GM23338 (cell line): ENCODE results near the gene SMIM5. TPM values are rescaled to one million over a fixed set of nuclear protein-coding genes. Genes with fewer than 3 reads are reported as not detected.

Experiments used
- CREB1 ChIP-seq: fragments of 250-450 bp; sonication (Bioruptor Pico); IDR thresholded peaks from 2 replicates; pipeline ENCODE4 v1.5.0; 2020; ENCODE audit warnings: low read depth, mild to moderate bottlenecking, moderate library complexity
- POLR2AphosphoS5 ChIP-seq: IDR thresholded peaks from 2 replicates; pipeline ENCODE4 v1.6.1; 2016; ENCODE audit warnings: antibody characterized with exemption, low read depth
- STAT1 ChIP-seq: IDR thresholded peaks from one replicate; pipeline ENCODE4 v1.6.1; 2016; ENCODE audit warnings: antibody characterized with exemption; ENCODE audit not compliant: unreplicated experiment
- ZNF114 ChIP-seq: fragments of 250-450 bp; sonication (Bioruptor Pico); IDR thresholded peaks from 2 replicates; pipeline ENCODE4 v1.5.0; 2020; ENCODE audit warnings: mild to moderate bottlenecking, moderate library complexity
- ZNF331 ChIP-seq: fragments of 250-450 bp; sonication (Bioruptor Pico); IDR thresholded peaks from 2 replicates; pipeline ENCODE4 v1.5.0; 2020; ENCODE audit warnings: low read depth, mild to moderate bottlenecking, moderate library complexity
- polyA plus RNA-seq: library from polyadenylated mRNA; unstranded; fragments of >200 nt; fragmentation: Nextera tagmentation; extraction: Ambion mirVana; gene quantifications from 2 replicates; pipeline ENCODE4 v1.2.1, GENCODE V29; 2016
- total RNA-seq: library from RNA; depleted of rRNA; stranded (reverse); fragments of >200 nt; shearing (Covaris generic); gene quantifications from 2 replicates; pipeline ENCODE4 v1.2.3, GENCODE V29; 2014
- TF ChIP-seq, protein P1 (sequence below): fragments of 250-450 bp; sonication (Bioruptor Pico); IDR thresholded peaks from 2 replicates; pipeline ENCODE4 v1.5.0; 2020; ENCODE audit warnings: mild to moderate bottlenecking, moderate library complexity
- TF ChIP-seq, protein P2 (sequence below): IDR thresholded peaks from 2 replicates; pipeline ENCODE4 v1.6.1; 2016; ENCODE audit warnings: antibody characterized with exemption
- TF ChIP-seq, protein P3 (sequence below): IDR thresholded peaks from one replicate; pipeline ENCODE4 v1.6.1; 2018; ENCODE audit warnings: antibody characterized with exemption; ENCODE audit not compliant: unreplicated experiment

Gene SMIM5
- total and polyA plus RNA-seq, 2 experiments from 2014 or later: 0.16 TPM; not detected in 1

DNA sequence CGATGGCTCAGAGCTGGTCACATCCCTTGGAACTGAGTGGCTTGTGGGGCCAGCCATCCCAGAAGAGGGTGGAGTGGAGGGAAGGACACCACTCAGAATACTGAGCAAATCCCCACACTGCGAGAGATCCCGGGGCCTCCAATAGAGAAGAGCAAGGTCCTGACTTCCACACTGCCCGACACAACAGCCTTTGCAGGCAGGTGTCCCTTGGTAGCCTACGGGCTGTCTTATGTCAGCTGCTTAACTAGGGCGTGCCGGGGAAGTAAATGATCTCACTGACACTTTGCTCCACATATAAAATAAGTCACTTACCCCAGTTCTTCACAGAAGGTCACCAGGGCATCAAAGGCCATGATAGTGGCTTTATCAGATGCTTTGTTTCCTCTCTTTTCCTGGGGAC, 17.6 kb downstream of the SMIM5 start (continued):
- TF ChIP-seq, protein P1, sequence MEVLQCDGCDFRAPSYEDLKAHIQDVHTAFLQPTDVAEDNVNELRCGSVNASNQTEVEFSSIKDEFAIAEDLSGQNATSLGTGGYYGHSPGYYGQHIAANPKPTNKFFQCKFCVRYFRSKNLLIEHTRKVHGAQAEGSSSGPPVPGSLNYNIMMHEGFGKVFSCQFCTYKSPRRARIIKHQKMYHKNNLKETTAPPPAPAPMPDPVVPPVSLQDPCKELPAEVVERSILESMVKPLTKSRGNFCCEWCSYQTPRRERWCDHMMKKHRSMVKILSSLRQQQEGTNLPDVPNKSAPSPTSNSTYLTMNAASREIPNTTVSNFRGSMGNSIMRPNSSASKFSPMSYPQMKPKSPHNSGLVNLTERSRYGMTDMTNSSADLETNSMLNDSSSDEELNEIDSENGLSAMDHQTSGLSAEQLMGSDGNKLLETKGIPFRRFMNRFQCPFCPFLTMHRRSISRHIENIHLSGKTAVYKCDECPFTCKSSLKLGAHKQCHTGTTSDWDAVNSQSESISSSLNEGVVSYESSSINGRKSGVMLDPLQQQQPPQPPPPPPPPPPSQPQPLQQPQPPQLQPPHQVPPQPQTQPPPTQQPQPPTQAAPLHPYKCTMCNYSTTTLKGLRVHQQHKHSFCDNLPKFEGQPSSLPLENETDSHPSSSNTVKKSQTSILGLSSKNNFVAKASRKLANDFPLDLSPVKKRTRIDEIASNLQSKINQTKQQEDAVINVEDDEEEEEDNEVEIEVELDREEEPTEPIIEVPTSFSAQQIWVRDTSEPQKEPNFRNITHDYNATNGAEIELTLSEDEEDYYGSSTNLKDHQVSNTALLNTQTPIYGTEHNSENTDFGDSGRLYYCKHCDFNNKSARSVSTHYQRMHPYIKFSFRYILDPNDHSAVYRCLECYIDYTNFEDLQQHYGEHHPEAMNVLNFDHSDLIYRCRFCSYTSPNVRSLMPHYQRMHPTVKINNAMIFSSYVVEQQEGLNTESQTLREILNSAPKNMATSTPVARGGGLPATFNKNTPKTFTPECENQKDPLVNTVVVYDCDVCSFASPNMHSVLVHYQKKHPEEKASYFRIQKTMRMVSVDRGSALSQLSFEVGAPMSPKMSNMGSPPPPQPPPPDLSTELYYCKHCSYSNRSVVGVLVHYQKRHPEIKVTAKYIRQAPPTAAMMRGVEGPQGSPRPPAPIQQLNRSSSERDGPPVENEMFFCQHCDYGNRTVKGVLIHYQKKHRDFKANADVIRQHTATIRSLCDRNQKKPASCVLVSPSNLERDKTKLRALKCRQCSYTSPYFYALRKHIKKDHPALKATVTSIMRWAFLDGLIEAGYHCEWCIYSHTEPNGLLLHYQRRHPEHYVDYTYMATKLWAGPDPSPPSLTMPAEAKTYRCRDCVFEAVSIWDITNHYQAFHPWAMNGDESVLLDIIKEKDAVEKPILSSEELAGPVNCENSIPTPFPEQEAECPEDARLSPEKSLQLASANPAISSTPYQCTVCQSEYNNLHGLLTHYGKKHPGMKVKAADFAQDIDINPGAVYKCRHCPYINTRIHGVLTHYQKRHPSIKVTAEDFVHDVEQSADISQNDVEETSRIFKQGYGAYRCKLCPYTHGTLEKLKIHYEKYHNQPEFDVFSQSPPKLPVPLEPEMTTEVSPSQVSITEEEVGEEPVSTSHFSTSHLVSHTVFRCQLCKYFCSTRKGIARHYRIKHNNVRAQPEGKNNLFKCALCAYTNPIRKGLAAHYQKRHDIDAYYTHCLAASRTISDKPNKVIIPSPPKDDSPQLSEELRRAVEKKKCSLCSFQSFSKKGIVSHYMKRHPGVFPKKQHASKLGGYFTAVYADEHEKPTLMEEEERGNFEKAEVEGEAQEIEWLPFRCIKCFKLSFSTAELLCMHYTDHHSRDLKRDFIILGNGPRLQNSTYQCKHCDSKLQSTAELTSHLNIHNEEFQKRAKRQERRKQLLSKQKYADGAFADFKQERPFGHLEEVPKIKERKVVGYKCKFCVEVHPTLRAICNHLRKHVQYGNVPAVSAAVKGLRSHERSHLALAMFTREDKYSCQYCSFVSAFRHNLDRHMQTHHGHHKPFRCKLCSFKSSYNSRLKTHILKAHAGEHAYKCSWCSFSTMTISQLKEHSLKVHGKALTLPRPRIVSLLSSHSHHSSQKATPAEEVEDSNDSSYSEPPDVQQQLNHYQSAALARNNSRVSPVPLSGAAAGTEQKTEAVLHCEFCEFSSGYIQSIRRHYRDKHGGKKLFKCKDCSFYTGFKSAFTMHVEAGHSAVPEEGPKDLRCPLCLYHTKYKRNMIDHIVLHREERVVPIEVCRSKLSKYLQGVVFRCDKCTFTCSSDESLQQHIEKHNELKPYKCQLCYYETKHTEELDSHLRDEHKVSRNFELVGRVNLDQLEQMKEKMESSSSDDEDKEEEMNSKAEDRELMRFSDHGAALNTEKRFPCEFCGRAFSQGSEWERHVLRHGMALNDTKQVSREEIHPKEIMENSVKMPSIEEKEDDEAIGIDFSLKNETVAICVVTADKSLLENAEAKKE (CRISPR knock-in tag): no peak
- TF ChIP-seq, protein P2, sequence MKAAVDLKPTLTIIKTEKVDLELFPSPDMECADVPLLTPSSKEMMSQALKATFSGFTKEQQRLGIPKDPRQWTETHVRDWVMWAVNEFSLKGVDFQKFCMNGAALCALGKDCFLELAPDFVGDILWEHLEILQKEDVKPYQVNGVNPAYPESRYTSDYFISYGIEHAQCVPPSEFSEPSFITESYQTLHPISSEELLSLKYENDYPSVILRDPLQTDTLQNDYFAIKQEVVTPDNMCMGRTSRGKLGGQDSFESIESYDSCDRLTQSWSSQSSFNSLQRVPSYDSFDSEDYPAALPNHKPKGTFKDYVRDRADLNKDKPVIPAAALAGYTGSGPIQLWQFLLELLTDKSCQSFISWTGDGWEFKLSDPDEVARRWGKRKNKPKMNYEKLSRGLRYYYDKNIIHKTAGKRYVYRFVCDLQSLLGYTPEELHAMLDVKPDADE: no peak
- TF ChIP-seq, protein P3, sequence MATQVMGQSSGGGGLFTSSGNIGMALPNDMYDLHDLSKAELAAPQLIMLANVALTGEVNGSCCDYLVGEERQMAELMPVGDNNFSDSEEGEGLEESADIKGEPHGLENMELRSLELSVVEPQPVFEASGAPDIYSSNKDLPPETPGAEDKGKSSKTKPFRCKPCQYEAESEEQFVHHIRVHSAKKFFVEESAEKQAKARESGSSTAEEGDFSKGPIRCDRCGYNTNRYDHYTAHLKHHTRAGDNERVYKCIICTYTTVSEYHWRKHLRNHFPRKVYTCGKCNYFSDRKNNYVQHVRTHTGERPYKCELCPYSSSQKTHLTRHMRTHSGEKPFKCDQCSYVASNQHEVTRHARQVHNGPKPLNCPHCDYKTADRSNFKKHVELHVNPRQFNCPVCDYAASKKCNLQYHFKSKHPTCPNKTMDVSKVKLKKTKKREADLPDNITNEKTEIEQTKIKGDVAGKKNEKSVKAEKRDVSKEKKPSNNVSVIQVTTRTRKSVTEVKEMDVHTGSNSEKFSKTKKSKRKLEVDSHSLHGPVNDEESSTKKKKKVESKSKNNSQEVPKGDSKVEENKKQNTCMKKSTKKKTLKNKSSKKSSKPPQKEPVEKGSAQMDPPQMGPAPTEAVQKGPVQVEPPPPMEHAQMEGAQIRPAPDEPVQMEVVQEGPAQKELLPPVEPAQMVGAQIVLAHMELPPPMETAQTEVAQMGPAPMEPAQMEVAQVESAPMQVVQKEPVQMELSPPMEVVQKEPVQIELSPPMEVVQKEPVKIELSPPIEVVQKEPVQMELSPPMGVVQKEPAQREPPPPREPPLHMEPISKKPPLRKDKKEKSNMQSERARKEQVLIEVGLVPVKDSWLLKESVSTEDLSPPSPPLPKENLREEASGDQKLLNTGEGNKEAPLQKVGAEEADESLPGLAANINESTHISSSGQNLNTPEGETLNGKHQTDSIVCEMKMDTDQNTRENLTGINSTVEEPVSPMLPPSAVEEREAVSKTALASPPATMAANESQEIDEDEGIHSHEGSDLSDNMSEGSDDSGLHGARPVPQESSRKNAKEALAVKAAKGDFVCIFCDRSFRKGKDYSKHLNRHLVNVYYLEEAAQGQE: no peak
- no peak for TF ChIP-seq ZNF114 (CRISPR knock-in tag)
- TF ChIP-seq POLR2AphosphoS5: no peak
- no peak for TF ChIP-seq STAT1
- no peak for TF ChIP-seq ZNF331
- TF ChIP-seq CREB1: no peak
